HG03135 (cell line): ENCODE data around the gene UGT1A4.

Experiments used
- ATAC-seq: cut with Tn5 transposase; IDR thresholded peaks from one replicate; pipeline ENCODE4 v1.9.1; 2021; ENCODE audit warnings: mild to moderate bottlenecking, moderate library complexity; ENCODE audit not compliant: unreplicated experiment

Gene UGT1A4

DNA sequence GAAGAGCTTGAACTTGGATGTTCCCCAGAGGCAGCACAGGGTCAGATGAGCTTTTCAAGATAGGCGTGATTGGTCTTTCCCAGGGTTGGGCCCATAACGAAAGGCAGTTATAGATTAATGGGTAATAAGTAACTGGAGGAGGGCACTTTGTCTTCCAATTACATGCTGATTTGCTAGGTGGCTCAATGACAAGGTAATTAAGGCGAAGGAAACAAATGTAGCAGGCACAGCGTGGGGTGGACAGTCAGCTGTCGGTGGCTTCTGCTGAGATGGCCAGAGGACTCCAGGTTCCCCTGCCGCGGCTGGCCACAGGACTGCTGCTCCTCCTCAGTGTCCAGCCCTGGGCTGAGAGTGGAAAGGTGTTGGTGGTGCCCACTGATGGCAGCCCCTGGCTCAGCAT, at the start of gene UGT1A4:
UGT1A4 (plus strand) TSS at position 185 of the 400 bp plus-strand sequence; CDS start at position 270, 85 bp downstream.
- no peak for ATAC-seq

GRCh38 chr2:233671290-233672161, 47.0 kb upstream of the UGT1A4 start, which contains the start of gene UGT1A9:
Gene UGT1A9, plus strand, starts transcription at chr2:233671898. Its CDS starts 37 bp downstream, at chr2:233671935.
- no peak for ATAC-seq

DNA sequence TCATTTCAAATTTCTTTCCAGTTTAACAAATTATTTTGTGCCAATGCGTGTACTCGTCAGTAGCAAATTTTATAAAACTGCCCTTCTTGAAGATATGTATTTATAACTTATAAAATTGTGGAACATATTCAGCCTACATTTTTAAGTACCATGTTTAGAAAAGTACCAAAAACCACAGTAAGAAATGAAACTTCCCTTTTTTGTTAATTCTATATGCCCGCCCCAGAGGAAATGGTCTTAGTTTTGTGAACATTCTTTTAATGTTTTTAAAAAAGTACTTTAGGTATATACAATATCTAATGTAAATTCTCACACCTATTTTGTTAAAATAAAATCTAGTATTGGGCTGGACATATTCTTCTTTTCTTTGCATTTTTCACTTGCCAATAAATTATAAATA, 45.6 kb upstream of the UGT1A4 start:
- ATAC-seq, result no peak

- no peak for ATAC-seq
These were observed 44.6 kb upstream of the UGT1A4 start for GRCh38 chr2:233673896-233674295.

- ATAC-seq, result no peak
These were observed 44.2 kb upstream of the UGT1A4 start for GRCh38 chr2:233674314-233674713.

- no peak for ATAC-seq
These were observed 43.5 kb upstream of the UGT1A4 start for GRCh38 chr2:233674995-233675394.

- no peak for ATAC-seq
These were observed 42.5 kb upstream of the UGT1A4 start for GRCh38 chr2:233676046-233676445.

GRCh38 chr2:233679196-233679595, 39.3 kb upstream of the UGT1A4 start:
- ATAC-seq, result no peak

- ATAC-seq, result no peak
These were observed 38.0 kb upstream of the UGT1A4 start for GRCh38 chr2:233680361-233681045.

- ATAC-seq, result no peak
These were observed 36.9 kb upstream of the UGT1A4 start, which contains the start of gene UGT1A7 for GRCh38 chr2:233681521-233682099. Gene UGT1A7, plus strand, starts transcription at chr2:233681901. Its CDS starts 37 bp downstream, at chr2:233681938.

DNA sequence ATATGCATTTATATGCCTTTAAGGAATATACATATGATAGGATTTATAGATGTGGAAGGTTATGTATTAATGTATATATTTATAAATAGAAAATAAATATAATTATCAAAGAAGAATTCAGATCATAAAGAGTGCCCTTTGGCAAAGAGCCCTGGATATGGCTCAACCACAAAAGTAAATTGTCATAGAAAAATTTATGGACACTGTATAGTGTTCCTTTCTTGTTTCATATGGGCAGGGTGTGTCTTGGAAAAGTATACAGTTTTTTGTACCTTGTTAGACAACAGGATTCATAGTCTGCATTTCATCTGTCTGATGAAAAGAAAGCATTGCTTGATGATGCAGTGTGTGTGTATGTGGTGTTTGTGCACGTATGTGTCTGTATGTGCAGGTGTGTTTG, 33.9 kb upstream of the UGT1A4 start:
- no peak for ATAC-seq

DNA sequence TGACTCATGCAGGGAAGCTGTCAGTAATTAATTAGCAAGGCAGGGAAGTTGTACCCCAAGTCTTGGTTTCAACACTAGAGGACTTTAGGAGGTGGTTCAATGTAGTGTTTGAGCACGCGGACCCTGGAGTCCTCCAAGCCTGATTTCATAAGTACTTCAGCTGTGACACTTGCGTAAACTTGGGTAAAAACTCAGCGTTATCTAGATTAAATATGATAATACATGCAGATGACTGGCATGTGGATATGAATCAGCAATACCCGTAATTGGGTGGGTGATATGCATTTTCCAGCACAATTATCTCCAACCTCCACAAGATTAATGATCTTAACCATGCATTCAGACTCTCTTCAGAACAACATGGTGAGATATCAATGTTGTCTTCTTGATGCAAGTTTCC, 31.6 kb upstream of the UGT1A4 start:
- ATAC-seq, result no peak

- no peak for ATAC-seq
These were observed 30.2 kb upstream of the UGT1A4 start for GRCh38 chr2:233688341-233688740.

DNA sequence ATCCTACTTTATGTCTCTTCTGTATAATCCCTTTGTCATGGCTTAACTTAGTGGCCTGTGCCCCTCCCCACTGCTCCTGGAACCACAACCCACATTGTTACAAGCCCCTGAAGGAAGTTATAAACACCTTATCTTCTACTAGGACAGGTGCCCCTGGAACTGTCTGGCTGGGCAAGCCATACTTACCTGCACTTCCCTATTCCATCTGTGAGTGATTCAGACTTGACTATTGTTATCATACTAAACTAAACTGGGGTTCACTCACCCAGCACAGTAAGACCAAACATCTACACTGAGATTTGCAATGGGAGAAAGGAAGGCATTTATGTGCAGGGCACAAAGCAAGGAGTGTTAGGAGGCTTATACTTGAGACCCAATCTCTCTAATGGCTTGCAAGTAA, 29.5 kb upstream of the UGT1A4 start:
- no peak for ATAC-seq

- no peak for ATAC-seq
These were observed 29.0 kb upstream of the UGT1A4 start for GRCh38 chr2:233689501-233689900.

- no peak for ATAC-seq
These were observed 28.1 kb upstream of the UGT1A4 start for GRCh38 chr2:233690444-233690843.

- ATAC-seq, result no peak
These were observed 26.8 kb upstream of the UGT1A4 start for GRCh38 chr2:233691443-233692433.

DNA sequence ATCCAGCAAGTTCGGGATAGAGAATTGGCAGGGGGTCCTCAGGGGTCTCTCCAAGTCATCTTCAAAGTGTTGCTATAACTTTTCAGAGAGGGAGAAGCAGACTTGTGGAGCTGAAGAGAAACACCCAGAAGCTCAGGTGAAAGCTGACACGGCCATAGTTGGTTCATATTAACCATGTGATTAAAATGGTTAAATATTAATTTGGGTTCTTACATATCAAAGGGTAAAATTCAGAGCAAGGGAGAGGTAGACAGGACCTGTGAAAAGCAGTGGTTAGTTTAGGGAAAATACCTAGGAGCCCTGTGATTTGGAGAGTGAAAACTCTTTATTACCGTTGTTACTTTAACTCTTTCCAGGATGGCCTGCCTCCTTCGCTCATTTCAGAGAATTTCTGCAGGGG, 25.9 kb upstream of the UGT1A4 start, which contains the start of gene UGT1A6:
UGT1A6 (plus strand) TSS at position 243 of the 400 bp plus-strand sequence; CDS start at position 358, 115 bp downstream.
- ATAC-seq, result no peak

DNA sequence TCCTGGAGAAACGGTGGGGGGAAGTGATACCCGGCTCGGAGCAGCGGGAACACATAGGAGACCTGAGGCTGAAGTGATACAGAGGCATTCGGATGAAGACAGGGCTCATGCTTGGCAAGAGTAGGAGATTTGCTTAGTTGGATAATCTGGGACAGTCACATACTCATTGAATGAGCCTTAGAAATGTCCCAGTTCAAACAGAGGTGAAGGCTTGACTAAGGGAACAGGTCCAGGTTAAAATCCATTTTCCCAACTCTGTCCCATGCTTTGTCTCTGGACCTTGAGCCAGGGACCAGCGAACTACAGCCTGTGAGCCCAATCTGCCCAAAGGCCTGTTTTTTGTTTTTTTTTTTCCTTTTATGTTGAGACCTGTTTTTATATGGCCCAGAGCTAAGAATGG, 24.6 kb upstream of the UGT1A4 start:
- no peak for ATAC-seq

DNA sequence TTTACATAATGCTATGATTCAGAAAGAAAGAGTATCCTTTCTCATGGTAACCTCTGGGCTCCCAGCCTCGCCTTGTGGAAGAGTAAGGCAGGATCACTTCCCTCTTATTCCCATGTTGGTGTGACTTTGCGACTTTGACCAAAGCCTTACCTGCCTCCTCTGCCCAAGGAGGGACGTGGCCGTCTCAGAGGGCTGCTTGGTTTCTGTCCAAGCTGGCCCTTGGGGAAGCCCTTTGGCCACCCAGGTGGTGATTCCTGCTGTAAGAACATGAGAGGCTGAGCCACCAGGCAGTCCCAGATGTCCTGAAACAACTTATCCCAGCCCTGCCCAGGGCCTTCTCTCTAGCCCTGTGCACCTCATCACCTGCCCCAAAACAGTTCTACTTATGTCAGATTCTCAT, 19.8 kb upstream of the UGT1A4 start:
- ATAC-seq, result no peak
